WTC11 (cell line): ENCODE data around the gene CD93. TPM values are rescaled to one million over a fixed set of nuclear protein-coding genes. Genes with fewer than 3 reads are reported as not detected.

Experiments
- ATF6 ChIP-seq: sonication (generic); formaldehyde crosslinking; IDR thresholded peaks from 2 replicates; pipeline ENCODE4 v1.8.1; 2023; ENCODE audit warnings: mild to moderate bottlenecking, missing genetic modification reagents
- CREB1 ChIP-seq: sonication (generic); formaldehyde crosslinking; IDR thresholded peaks from 2 replicates; pipeline ENCODE4 v1.8.0; 2023; ENCODE audit warnings: mild to moderate bottlenecking, missing genetic modification reagents
- CREM ChIP-seq: sonication (generic); formaldehyde crosslinking; IDR thresholded peaks from 2 replicates; pipeline ENCODE4 v1.8.1; 2022; ENCODE audit warnings: mild to moderate bottlenecking, missing genetic modification reagents, moderate library complexity
- ETV6 ChIP-seq: sonication (generic); formaldehyde crosslinking; IDR thresholded peaks from 2 replicates; pipeline ENCODE4 v1.8.1; 2022; ENCODE audit warnings: mild to moderate bottlenecking, missing genetic modification reagents
- FOXP4 ChIP-seq: sonication (generic); formaldehyde crosslinking; IDR thresholded peaks from 2 replicates; pipeline ENCODE4 v1.8.0; 2022; ENCODE audit warnings: mild to moderate bottlenecking, missing genetic modification reagents
- NFE2L1 ChIP-seq: sonication (generic); formaldehyde crosslinking; IDR thresholded peaks from 2 replicates; pipeline ENCODE4 v1.8.1; 2023; ENCODE audit warnings: missing genetic modification reagents
- NR1H2 ChIP-seq: sonication (generic); formaldehyde crosslinking; IDR thresholded peaks from 2 replicates; pipeline ENCODE4 v1.9.0; 2021; ENCODE audit warnings: mild to moderate bottlenecking, moderate library complexity, missing genetic modification reagents
- NR2C2 ChIP-seq: sonication (generic); formaldehyde crosslinking; IDR thresholded peaks from 2 replicates; pipeline ENCODE4 v1.8.0; 2022; ENCODE audit warnings: mild to moderate bottlenecking, missing genetic modification reagents
- SOX15 ChIP-seq: fragments of 250-450 bp; sonication (Bioruptor Pico); IDR thresholded peaks from 2 replicates; pipeline ENCODE4 v1.9.0; 2021; ENCODE audit warnings: mild to moderate bottlenecking
- ZBTB21 ChIP-seq: sonication (generic); formaldehyde crosslinking; IDR thresholded peaks from 2 replicates; pipeline ENCODE4 v1.8.1; 2023; ENCODE audit warnings: mild to moderate bottlenecking, missing genetic modification reagents, borderline replicate concordance
- ZNF121 ChIP-seq: sonication (generic); formaldehyde crosslinking; IDR thresholded peaks from 2 replicates; pipeline ENCODE4 v1.8.0; 2023; ENCODE audit warnings: missing genetic modification reagents
- ZNF138 ChIP-seq: sonication (generic); formaldehyde crosslinking; conservative IDR thresholded peaks from 2 replicates; pipeline ENCODE4 v1.8.1; 2022; ENCODE audit warnings: mild to moderate bottlenecking, moderate library complexity, missing genetic modification reagents
- ZNF219 ChIP-seq: sonication (generic); formaldehyde crosslinking; IDR thresholded peaks from 2 replicates; pipeline ENCODE4 v1.8.0; 2023; ENCODE audit warnings: missing genetic modification reagents, mild to moderate bottlenecking, borderline replicate concordance
- ZNF281 ChIP-seq: sonication (generic); formaldehyde crosslinking; IDR thresholded peaks from 2 replicates; pipeline ENCODE4 v1.8.0; 2023; ENCODE audit warnings: mild to moderate bottlenecking, missing genetic modification reagents
- ZNF425 ChIP-seq: fragments of 250-450 bp; sonication (Bioruptor Pico); conservative IDR thresholded peaks from 2 replicates; pipeline ENCODE4 v1.9.0; 2021; ENCODE audit warnings: mild to moderate bottlenecking
- total RNA-seq: library from RNA; stranded (reverse); gene quantifications from 3 replicates; pipeline ENCODE4 v1.2.3, GENCODE V29; 2021
- TF ChIP-seq, protein P1 (sequence below): sonication (generic); formaldehyde crosslinking; conservative IDR thresholded peaks from 2 replicates; pipeline ENCODE4 v1.8.1; 2023; ENCODE audit warnings: mild to moderate bottlenecking, low read depth, missing genetic modification reagents, moderate library complexity
- TF ChIP-seq, protein P2 (sequence below): sonication (generic); formaldehyde crosslinking; IDR thresholded peaks from 2 replicates; pipeline ENCODE4 v1.8.0; 2022; ENCODE audit warnings: mild to moderate bottlenecking, missing genetic modification reagents
- TF ChIP-seq, protein P3 (sequence below): sonication (generic); formaldehyde crosslinking; IDR thresholded peaks from 2 replicates; pipeline ENCODE4 v1.8.0; 2022; ENCODE audit warnings: mild to moderate bottlenecking, missing genetic modification reagents
- TF ChIP-seq, protein P4 (sequence below): sonication (generic); formaldehyde crosslinking; IDR thresholded peaks from 2 replicates; pipeline ENCODE4 v1.8.1; 2022; ENCODE audit warnings: mild to moderate bottlenecking, missing genetic modification reagents, moderate library complexity, borderline replicate concordance
- TF ChIP-seq, protein P5 (sequence below): sonication (generic); formaldehyde crosslinking; IDR thresholded peaks from 2 replicates; pipeline ENCODE4 v1.8.0; 2022; ENCODE audit warnings: mild to moderate bottlenecking, missing genetic modification reagents

CD93 gene
- total RNA-seq, 1 experiment from 2014 or later, result 0.09 TPM

DNA sequence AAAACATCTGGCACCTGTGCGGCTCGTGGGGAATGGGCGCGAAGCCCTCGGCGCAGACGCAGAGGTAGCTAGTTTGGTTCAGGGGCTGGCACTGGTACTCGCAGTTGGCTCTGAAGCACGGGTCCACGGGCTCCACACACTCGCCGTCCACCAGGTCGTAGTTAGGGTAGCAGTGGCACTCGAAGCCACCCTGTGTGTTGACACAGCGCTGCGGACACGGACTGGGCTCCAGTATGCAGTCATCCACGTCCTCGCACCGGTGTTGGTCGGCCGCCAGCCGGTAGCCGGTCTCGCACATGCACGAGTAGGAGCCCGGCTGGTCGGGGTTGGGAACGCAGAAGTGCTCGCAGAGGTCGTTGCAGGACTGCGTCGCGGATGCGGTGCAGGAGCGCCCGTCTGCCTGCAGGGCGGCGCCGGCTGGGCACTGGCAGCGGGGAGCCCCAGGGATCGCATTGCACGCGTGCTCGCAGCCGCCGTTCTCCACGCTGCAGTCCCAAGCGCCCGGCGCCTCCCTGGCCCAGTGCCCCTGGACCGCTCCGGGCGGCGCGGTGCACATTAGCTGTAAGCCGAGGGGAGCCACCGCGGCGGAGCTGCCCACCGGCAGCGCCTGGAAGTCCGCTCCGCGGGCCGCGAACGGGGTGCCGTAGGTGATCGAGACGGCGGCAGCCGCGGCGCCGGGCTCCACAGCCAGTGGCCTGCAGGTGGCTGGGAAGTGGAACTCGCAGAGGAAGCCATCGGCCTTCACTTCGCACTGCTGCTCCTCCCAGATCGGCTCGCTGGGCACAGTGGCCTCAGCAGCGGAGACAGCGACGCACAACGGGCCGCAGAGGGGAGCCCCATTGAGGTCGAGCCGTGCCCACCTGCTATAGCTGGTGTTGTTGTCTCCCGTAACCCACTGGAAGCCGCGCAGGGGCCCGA is 37.6 kb downstream of the CD93 start (continued):
- TF ChIP-seq, protein P1, sequence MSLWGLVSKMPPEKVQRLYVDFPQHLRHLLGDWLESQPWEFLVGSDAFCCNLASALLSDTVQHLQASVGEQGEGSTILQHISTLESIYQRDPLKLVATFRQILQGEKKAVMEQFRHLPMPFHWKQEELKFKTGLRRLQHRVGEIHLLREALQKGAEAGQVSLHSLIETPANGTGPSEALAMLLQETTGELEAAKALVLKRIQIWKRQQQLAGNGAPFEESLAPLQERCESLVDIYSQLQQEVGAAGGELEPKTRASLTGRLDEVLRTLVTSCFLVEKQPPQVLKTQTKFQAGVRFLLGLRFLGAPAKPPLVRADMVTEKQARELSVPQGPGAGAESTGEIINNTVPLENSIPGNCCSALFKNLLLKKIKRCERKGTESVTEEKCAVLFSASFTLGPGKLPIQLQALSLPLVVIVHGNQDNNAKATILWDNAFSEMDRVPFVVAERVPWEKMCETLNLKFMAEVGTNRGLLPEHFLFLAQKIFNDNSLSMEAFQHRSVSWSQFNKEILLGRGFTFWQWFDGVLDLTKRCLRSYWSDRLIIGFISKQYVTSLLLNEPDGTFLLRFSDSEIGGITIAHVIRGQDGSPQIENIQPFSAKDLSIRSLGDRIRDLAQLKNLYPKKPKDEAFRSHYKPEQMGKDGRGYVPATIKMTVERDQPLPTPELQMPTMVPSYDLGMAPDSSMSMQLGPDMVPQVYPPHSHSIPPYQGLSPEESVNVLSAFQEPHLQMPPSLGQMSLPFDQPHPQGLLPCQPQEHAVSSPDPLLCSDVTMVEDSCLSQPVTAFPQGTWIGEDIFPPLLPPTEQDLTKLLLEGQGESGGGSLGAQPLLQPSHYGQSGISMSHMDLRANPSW (CRISPR knock-in tag), result peak; percentile 77; the same call in 1 of the 2 replicates
- 0 out of 2 replicates have a peak, but pooled peaks have one; percentile 33 for TF ChIP-seq ETV6
- no peak for TF ChIP-seq ZNF425 (CRISPR knock-in tag)
- 0 out of 2 replicates have a peak, but pooled peaks have one; percentile 52 for TF ChIP-seq NR2C2 (CRISPR knock-in tag)
- no peak for TF ChIP-seq NR1H2 (CRISPR knock-in tag)
- TF ChIP-seq ZNF121 (CRISPR knock-in tag), result no peak
- peak; percentile 89 for TF ChIP-seq ZNF138 (CRISPR knock-in tag)
- peak; percentile 39; the same call in 1 of the 2 replicates for TF ChIP-seq ZNF281 (CRISPR knock-in tag)
- TF ChIP-seq, protein P2, sequence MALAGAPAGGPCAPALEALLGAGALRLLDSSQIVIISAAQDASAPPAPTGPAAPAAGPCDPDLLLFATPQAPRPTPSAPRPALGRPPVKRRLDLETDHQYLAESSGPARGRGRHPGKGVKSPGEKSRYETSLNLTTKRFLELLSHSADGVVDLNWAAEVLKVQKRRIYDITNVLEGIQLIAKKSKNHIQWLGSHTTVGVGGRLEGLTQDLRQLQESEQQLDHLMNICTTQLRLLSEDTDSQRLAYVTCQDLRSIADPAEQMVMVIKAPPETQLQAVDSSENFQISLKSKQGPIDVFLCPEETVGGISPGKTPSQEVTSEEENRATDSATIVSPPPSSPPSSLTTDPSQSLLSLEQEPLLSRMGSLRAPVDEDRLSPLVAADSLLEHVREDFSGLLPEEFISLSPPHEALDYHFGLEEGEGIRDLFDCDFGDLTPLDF, result peak; percentile 78; the same call in 1 of the 2 replicates
- no peak for TF ChIP-seq ATF6 (CRISPR knock-in tag)
- TF ChIP-seq FOXP4 (CRISPR knock-in tag), result 0 out of 2 replicates have a peak, but pooled peaks have one; percentile 54
- TF ChIP-seq ZBTB21 (CRISPR knock-in tag), result peak; percentile 74; the same call in 1 of the 2 replicates
- TF ChIP-seq CREM (CRISPR knock-in tag), result 0 out of 2 replicates have a peak, but pooled peaks have one; percentile 10
- no peak for TF ChIP-seq SOX15 (CRISPR knock-in tag)
- TF ChIP-seq, protein P3, sequence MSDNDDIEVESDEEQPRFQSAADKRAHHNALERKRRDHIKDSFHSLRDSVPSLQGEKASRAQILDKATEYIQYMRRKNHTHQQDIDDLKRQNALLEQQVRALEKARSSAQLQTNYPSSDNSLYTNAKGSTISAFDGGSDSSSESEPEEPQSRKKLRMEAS (CRISPR knock-in tag), result peak; percentile 96
- TF ChIP-seq, protein P4, sequence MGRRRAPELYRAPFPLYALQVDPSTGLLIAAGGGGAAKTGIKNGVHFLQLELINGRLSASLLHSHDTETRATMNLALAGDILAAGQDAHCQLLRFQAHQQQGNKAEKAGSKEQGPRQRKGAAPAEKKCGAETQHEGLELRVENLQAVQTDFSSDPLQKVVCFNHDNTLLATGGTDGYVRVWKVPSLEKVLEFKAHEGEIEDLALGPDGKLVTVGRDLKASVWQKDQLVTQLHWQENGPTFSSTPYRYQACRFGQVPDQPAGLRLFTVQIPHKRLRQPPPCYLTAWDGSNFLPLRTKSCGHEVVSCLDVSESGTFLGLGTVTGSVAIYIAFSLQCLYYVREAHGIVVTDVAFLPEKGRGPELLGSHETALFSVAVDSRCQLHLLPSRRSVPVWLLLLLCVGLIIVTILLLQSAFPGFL (CRISPR knock-in tag), result no peak
- TF ChIP-seq, protein P5, sequence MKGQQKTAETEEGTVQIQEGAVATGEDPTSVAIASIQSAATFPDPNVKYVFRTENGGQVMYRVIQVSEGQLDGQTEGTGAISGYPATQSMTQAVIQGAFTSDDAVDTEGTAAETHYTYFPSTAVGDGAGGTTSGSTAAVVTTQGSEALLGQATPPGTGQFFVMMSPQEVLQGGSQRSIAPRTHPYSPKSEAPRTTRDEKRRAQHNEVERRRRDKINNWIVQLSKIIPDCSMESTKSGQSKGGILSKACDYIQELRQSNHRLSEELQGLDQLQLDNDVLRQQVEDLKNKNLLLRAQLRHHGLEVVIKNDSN (CRISPR knock-in tag), result peak; percentile 55; the same call in 1 of the 2 replicates
- TF ChIP-seq NFE2L1, result peak; percentile 72; the same call in 1 of the 2 replicates
- 0 out of 2 replicates have a peak, but pooled peaks have one; percentile 52 for TF ChIP-seq CREB1 (CRISPR knock-in tag)
- TF ChIP-seq ZNF219 (CRISPR knock-in tag), result peak; percentile 57
